GOT3 (cell line): ENCODE measurements around the gene ZMYM4.

Experiments used
- DNase-seq: peaks from one replicate; lab custom pipeline; 2025; ENCODE audit warnings: mixed read lengths; lab: John Stamatoyannopoulos, UW

Gene ZMYM4

DNA sequence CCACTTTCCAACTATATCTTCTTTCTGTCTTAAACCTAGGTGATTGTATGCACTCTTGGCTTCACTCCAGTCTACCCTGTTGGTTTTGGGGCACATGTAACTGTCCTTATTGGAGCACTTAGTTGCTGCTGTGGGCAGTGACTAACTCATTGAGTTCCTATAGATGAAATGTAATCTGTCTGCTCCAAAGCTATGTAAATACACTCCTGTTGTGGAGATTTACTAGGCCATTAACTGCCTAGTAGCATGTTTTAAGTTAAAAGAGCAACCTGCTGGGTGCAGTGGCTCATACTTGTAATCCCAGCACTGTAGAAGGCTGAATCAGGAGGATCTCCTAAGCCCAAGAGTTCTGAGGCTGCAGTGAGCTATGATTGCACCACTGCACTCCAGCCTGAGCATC, 137.6 kb downstream of the ZMYM4 start:
- DNase-seq = no peak

DNA sequence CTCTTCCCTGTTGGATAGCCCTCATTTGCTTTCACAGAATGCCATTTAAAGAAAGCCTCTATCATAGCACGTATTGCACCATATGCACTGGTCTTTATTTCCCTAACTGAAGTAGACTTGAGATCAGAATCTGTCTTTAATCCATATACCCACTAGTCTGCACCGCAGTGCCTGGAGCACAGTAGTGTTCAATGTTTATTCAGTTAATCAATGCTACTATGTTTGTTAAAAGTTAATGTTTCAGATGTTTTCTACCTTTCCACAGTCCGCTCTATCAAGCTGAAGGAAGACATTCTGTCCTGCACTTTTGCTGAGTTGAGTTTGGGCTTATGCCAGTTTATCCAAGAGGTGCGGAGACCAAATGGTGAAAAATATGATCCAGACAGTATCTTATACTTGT, 139.2 kb downstream of the ZMYM4 start:
- no peak for DNase-seq

DNA sequence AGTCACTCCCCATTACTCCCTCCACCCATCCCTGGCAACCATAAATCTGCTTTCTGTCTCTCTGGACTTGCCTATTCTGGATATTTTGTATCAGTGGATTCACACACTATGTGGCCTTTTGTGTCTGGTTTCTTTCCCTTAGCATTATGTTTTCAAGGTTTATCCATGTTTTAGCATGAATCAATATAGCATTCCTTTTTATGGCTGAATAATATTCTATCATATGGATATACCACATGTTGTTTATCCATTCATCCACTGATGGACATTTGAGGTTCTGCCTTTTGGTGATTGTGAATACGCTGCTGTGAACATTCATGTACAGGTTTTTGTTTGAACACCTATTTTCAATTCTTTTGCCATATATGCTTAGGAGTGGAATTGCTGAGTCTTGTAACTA, 140.4 kb downstream of the ZMYM4 start:
- no peak for DNase-seq

DNA sequence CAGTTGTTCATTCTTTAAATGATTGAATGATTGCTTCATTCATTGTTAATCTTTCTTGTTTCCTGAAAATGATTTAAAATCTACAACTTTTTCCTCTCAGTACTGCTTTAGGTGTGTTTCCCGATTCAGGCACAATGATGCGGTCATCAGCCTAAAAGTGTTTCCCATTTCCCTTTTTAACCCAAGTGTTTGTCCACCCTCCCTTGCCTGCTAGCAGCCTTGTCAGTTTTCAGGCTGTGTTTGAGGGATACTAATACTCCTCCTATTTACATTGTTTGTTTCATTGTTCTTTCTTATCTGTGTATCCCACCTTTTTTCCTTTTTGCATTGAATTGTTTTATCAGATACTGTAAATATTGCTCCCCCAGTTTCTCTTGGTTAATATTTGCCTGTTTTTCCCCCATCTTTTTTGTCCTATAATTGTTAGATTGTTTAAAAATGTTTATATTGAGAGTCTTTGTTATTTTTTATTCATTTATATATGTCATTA, 157.6 kb downstream of the ZMYM4 start:
- no peak for DNase-seq

DNA sequence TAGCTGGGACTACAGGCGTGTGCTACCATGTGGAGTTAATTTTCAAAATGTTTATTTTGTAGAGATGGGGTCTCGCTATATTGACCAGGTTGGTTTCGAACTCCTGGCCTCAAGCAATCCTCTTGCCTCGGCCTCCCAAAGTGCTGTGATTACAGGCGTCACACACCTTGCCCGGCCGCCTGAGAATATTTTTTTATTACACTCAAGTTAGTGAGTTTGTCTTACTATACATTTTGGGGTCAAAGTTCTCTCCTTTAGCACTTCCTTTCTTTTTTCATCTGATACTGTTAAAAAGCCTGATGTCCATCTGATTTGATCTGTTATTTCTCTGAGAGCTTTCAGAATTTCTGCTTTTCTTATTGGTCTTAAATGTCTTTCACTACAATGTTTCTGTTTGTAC, 159.9 kb downstream of the ZMYM4 start:
- DNase-seq = no peak

DNA sequence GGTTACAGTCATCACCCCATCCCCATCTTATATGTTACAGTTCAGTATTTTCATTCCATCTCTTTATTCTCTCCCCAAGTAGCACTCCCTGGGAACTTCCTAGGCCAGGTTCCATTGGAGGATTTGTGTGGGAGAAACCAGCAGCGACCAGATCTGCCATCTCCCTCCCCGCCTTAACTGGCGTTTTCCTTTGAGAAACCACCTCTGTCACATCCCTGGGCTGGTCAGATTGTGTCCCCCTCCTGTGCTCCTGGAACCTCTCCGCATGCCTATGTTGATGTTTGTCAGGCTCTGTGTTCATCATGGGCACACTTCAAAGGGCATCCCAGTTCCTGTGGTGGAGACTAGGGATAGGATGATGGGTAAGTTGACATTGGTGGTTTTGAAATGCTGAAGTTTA, 162.3 kb downstream of the ZMYM4 start:
- DNase-seq = no peak

DNA sequence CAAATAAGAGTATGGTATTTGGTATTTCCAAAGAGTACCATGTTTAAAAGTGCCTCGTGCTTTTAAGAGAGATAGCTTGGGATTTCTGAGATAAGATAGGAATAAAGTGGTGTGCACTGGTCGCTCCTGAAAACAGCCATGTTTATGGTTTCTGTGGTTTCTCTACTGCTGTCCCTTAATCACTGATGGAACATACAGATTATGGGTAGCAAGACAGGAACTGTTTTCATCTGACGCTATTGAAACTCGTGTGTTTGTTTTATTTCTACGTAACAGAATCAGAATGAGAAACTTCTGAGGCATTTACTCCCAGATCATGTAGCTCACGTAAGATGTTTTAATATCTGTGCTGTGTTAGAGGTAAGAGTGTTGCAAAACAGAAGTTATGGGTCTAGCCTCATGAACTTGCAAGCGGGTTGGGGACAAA, 162.7 kb downstream of the ZMYM4 start:
- DNase-seq = no peak

DNA sequence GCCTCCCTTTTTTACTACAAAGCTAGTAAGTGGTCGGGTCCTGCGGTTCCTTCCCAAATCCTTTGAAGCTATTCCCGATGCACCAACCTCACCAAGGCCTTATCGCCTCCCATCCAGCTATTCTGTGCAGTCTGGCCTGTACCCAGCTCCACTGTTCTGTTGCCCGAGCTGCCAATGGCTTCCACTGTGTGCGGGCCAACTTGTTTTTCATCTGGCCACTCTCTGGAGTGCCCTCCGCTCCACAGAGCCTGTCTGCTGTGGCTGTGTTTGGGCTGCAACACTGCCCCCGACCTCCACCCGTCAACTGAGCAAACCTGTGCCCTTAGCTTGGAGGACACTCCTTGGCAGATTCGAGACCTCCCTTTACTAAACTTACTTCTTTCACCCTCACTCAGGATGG, 163.7 kb downstream of the ZMYM4 start:
- no peak for DNase-seq

DNA sequence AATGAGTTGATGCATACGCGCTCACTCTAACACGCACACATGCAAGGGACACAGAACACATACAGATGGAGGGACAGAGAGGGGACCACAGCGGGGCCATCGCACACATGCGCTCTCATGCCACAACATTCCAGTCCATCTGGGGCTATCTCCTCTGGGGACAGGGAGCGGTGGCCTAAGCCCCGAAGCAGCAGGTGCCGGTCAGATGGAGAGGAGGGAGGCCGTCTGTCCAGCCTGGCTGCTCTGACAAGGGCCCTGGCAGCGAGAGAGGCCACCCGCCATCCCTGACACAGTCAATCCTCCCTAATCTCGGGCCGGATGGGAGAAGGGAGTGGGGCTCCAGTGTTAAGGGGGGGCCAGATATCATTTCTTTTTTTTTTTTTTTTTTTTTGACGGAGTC, 165.2 kb downstream of the ZMYM4 start:
- DNase-seq = no peak

DNA sequence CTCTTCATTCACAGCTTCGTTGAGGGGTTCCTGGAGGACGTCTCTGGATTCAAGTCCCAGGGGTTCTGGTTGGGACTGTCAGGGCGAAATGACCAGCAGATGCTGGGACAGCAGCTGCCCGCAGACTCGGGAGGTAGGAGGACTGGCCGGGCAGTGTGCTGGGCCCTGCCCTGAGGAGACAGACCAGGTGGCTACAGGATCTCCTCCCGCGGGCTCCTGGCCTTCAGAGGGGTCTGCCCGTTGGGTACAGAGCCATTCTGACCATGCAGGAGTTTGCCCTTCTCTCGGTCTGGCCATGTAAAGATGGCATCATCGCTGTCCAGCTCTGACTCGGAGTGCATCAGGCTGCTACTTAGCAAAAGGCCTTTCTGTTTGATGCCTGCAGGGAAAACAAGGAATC, 166.2 kb downstream of the ZMYM4 start:
- no peak for DNase-seq

DNA sequence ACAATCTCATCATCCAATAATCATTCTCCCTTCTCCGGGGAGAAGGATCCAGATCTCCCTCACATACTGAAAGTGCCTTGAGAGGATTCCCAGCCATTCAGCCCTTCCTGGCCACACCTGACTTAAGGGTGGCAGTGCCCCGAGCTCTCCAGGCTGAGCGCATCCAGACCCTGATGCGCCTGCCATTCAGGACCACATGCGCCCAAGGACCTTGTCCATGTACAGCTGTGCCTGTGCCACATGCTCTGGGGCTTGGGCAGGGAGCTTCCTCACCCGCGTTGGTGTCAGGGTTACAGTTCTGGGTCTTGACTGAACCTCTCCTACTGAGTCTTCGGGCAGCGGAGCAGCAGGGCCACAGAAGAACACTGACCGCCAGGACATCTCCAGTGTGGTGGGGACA, 167.6 kb downstream of the ZMYM4 start:
- DNase-seq = no peak

DNA sequence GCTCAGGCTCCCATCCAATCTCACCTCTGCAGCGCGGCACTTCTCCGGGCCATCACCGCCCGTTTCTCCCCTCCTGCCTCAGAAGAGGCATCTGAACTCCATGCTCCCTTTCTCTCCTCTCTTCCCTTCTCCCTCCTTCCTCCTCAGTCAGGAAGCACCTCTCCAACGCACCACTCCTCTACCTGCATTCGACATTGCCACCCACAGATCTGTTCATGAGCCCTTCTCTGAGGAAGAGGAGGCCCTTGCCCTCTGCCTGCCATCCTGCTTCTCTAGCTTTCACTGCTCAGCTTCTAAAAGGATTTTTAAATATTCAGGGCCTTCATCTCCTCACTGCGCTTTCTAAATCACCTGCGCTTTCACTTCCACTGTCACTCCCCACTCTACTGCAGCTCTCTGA, 168.7 kb downstream of the ZMYM4 start:
- DNase-seq = no peak

DNA sequence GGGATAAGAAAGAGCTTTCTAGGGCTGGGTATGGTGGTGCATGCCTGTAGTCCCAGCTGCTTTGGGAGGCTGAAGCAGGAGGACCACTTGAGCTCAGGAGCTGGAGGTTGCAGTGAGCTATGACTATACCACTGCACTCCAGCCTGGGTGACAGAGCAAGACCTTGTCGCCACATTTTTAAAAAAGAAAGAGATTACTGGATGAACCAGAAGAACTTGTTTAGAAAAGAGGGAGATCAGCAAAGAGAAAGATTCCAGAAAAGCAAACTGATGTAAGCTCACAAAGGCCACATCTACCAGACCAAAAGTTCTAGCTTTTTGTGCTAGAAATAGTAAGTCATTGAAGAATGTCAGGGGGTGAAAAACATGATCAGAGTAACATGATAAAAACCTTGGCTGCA, 171.1 kb downstream of the ZMYM4 start:
- DNase-seq = no peak

DNA sequence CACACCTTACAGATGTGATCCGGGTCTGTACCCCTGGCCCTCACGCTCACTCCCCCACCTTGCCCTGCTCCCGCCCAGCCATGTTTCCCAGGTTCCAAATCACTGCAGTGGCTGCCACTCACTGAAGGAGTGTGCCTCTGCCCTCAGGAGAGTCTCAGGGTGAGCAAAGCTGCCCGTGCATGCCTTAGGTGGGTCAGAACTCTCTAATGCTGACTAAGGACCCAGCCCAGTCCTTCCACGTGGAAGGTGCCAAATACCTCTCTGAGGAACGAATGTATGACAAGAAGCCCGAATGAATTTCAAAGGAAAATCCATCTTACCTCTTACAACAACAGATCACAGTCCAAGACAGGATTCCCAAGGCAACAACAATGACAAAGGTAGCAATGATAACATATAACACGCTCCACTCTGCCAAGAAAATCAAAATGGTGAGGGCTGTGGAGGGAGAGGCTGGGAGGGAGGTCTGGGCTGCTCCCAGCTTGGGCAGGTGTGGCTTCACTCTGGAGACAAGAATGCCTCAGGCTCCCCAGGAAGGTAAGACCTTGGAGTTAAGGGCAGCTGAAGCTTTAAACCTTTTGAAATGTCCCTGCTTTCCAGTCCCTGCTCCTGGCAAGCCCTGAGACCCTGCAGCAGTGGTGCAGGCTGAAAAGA, 173.5 kb downstream of the ZMYM4 start:
- no peak for DNase-seq

DNA sequence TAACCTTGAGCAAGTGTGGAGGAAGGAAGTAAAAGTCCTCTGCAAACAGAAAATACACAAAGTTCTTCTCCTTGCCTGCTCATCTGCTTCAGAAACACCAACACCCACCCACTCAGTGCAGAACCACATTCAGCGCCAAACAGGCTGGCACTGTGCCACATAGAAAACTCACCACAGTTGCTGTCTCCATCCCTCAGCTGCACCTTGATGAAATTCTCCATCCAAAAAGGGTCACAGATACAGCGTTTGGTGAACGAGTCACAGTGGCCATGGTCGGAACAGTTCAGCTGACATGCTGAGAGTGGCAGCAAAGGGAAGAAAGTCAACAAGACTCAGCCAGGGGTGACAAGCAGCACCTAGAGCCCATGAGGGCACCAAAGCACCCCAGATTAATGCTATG, 174.2 kb downstream of the ZMYM4 start:
- no peak for DNase-seq

DNA sequence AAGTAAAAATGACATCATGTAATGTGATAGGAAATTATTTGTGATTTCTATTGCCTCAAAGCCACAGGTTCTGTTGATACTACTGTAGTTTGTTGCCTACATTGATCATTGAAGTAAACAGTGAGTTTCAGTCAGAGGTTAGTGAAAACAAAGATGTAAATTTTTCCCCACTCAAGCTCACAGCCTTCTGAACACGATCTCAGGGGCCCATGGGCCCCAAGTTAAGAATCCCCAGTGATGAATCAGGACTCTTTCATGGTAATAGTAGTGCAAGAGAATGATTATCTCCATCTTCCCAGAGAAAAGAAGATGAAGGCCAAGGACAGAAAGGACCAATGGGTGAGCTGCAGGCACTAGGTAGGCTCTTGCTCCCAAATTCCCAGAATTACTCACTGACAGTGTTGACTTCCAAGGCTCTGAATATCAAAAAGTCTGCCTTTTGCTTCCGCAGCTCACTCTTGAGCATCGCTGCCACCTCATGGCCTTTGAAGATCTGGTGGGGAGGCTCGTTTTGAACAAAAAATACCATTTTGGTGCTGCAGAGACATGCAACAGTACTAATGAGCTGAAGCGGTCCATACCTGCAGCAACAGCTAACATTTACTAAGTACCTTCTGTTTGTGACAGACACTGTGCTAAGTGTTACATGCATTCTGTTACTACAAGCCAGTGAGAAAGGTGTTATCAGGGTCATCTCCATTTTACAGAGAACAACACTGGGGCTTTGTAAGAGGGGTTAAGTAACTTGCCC, 175.4 kb downstream of the ZMYM4 start:
- no peak for DNase-seq

DNA sequence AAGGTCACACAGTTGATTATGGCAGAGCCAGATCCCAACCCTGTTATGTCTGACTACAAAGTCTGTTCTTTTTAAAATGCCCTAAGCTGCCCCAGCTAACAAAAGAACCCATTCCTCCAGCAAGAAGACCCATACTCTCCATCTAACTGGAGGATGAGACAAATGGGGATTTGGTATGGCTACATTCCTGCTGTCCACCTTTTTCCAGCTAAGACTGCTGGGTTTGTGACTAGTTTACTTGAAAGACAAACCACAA, 175.9 kb downstream of the ZMYM4 start:
- DNase-seq = no peak

DNA sequence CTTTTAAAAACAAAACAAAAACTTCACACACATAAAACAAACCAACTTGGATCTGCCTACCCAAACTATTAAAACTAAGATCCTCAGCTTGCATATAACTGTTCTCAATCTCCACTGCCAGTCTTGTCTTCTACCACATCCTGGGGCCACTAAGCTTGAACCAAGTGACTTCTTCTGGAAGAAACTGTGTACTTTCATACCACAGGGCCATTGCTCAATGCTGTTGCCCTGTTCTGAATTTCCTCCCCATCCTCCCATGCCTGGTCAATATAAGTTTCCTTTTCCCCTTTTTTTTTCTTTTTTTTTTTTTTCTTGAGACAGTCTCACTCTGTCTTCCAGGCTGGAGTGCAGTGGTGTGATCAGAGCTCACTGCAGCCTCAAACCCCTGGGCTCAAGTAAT, 178.8 kb downstream of the ZMYM4 start:
- DNase-seq = no peak

DNA sequence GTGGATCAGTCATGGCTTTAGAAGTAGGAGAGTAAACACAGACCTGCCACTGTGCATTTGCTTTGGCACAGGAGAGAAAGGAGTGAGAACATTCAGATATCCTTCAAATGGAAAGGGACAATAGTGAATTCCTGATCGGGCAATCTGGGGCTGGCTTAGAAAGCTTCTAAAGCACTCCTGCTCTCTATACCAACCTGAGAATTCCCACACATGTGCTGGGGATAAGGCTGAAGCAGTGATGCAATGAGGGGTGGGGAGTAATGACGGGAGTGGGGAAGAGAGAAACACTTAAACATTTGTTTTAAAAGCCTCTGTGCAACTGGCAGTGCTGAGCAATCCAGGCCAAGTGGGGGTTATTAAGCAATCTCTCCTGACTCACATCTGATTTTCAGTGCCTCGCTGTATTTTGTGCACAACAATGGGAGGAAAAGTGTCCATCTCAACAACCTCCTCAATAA, 179.9 kb downstream of the ZMYM4 start:
- DNase-seq = no peak

DNA sequence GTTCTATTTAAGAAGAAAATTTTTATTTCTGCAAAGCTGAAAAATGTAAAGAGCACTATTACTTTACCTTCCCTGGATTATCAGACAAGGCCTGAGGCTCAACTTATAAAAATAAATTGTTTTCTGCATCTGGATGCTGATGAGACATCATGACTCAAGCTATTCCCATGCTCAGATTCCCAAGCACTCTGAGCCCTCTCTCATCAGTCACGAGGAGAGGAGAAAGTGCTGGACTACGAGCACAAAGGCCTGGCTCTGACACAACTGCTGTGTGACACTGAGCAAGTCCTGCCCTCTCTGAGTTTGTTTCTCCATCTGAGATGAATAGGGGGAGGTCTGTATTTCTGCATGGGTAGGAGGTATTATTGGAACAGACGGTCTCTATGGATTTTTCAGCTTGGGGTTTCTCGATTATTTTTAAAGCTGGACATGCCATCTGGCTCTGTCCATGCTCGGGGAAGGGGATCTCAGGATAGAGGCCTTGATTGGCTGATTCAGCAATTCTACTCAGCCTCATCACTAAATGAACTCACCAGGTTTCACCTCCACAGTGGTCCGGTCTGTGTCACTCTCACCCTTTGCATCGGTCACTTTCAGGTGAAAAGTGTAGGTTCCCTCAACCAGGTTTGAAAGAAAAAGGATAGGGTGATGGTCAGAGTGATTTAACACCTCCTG, 181.0 kb downstream of the ZMYM4 start:
- DNase-seq = no peak

DNA sequence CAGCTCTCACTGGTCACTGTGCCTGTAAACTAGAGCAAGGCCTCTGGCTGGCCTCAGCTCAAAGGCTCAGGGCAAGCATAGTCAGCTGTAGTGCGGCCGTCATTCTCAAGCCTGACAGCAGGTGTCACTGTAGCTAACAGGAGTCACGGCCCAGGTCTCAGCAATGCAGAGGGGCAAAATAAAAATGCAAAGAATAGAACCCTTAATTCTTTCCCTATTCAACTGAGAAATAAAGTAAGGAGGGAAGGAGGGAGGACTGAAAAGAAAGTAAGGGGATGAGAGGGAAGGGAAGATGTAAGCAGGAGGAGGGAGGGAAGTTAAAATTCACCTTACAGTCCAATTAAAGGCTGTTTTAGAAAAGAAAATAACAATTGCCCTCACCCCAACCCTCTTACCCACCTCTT, 182.6 kb downstream of the ZMYM4 start:
- DNase-seq = peak; percentile 12

DNA sequence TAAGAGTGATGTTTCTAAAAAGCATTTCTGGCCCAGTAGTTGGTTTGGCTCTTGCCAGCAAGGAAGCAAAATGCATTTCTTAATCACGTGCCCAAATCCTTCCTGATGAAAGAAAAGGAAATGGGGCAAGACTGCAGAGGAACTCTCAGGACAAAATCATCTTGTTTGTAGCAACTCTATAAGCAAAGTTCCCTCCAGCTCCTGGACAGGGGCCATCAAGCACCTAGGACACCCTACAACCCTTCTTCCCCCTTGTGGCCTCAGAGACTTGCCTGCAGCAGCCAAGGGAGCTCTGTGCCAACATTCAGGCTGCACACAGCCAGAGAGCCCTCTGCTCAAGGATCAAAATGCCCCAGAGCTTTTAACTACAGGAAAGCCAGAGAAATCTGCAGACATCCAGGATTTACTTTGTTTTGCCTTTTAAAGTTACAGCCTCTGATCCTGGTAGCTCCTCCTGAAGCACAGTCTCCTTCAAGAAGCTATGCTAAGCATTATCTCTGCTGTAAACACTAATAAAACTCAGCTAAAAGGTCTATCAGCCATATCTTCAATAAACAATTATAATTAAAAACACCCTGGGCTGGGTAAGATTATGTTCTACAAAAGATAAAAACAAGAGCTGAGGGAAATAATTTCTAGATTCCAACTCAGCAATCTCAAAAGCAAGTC, 183.7 kb downstream of the ZMYM4 start:
- DNase-seq = no peak

DNA sequence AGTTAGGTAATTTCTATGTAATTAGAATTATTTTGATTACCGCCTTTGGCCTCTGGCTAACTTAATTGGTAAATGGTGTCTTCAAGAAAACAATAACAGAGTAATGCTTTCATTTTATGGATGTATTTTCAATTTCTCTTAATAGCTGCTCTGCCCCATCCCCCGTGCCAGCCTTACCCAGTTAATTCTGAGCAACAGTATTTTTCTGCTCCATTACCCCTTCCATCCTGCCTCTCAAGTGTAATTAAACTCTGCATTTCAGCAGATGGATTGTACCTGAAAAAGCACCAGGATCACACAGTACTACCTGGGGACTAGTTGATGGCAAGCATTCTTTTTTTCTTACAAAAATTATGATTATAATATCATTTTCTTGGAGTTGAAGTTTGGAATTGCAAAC, 184.5 kb downstream of the ZMYM4 start:
- DNase-seq = no peak
